HepG2 (cell line): ENCODE results near the gene PVALB. TPM values are rescaled to one million over a fixed set of nuclear protein-coding genes. Genes with fewer than 3 reads are reported as not detected.

Experiments
- ATAC-seq: fragments of 200-7000 bp; cut with Tn5 transposase; 3 replicates; pipeline ENCODE4 v1.9.1; 2020; ENCODE audit warnings: mild to moderate bottlenecking, moderate library complexity
- BruUV-seq: library from RNA; stranded (reverse); fragments of 400-500 nt; replicated peaks from 2 replicates; lab custom pipeline; 2021; lab: Mats Ljungman, UMichigan
- CTCF ChIA-PET: fragments of 300-600 bp; formaldehyde crosslinking; extraction: SDS; loops from one replicate; lab custom pipeline; 2021; ENCODE audit warnings: low total read pairs, inconsistent platforms, low intra/inter-chr PET ratio; lab: Yijun Ruan, JAX
- POLR2A ChIA-PET: fragments of 350-600 bp; sonication (Branson Sonifier 250); formaldehyde crosslinking; loops from one replicate; lab custom pipeline; 2020; ENCODE audit warnings: antibody characterized with exemption, inconsistent platforms; lab: Yijun Ruan, JAX
- DNase-seq: peaks from one replicate; pipeline ENCODE4 v3.0.0-alpha.2; 2015; ENCODE audit warnings: low spot score
- FAIRE-seq: peaks from 3 replicates; lab custom pipeline; 2011; peaks lifted over from hg19 to GRCh38; lab: Jason Lieb, UNC
- H2AFZ ChIP-seq: one replicate; pipeline ENCODE4 v1.6.1; 2011; ENCODE audit warnings: low read length, inconsistent platforms
- H3K27ac ChIP-seq: fragments of 300-600 bp; 3 replicates; pipeline ENCODE4 v1.8.0; 2011; ENCODE audit warnings: mixed run types, mild to moderate bottlenecking, mixed read lengths, low read length, inconsistent platforms; ENCODE audit not compliant: insufficient read depth; ENCODE audit errors: extremely low read length
- H3K27me3 ChIP-seq, 2 experiments: fragments of 200-600 bp in 1 of 2; 2 replicates in 1 of 2; 3 replicates in 1 of 2; pipeline versions ENCODE4 v1.6.0 to v1.8.0; 2011; ENCODE audit warnings: low read length in 2 of 2, mild to moderate bottlenecking in 2 of 2, moderate library complexity in 2 of 2, inconsistent platforms in 1 of 2; ENCODE audit not compliant: insufficient read depth in 2 of 2, control insufficient read depth in 1 of 2
- H3K36me3 ChIP-seq, 2 experiments: fragments of 200-600 bp in 1 of 2; replicated peaks in 1 of 2; 2 replicates in 1 of 2; 3 replicates in 1 of 2; pipeline versions ENCODE4 v1.5.1 to v1.8.0; 2011; ENCODE audit warnings: low read length in 2 of 2, inconsistent platforms in 1 of 2; ENCODE audit not compliant: insufficient read depth in 2 of 2, control insufficient read depth in 1 of 2
- H3K4me1 ChIP-seq: 2 replicates; pipeline ENCODE4 v1.5.1; 2012; ENCODE audit warnings: low read length, inconsistent platforms; ENCODE audit not compliant: insufficient read depth
- H3K4me2 ChIP-seq: 2 replicates; pipeline ENCODE4 v1.6.0; 2011; ENCODE audit warnings: low read depth, low read length, inconsistent platforms
- H3K4me3 ChIP-seq, 3 experiments: fragments of 200-600 bp in 1 of 3; sonication (generic), shearing (Covaris generic) in 1 of 3; replicated peaks in 1 of 3; 2 replicates each; pipeline ENCODE4 v1.5.1; 2011 to 2016; ENCODE audit warnings: low read length in 3 of 3, inconsistent platforms in 2 of 3, low read depth in 2 of 3, mild to moderate bottlenecking in 2 of 3, control low read depth in 1 of 3, mixed read lengths in 1 of 3; ENCODE audit not compliant: insufficient read depth in 1 of 3
- H3K79me2 ChIP-seq: one replicate; pipeline ENCODE4 v1.6.1; 2011; ENCODE audit warnings: low read length, inconsistent platforms; ENCODE audit not compliant: insufficient read depth
- H3K9ac ChIP-seq: 2 replicates; pipeline ENCODE4 v1.6.0; 2011; ENCODE audit warnings: mild to moderate bottlenecking, low read depth, low read length, inconsistent platforms; ENCODE audit not compliant: insufficient read depth
- H3K9me3 ChIP-seq: 2 replicates; pipeline ENCODE4 v1.5.1; 2012; ENCODE audit warnings: mild to moderate bottlenecking, low read length
- H4K20me1 ChIP-seq: 2 replicates; pipeline ENCODE4 v1.6.0; 2011; ENCODE audit warnings: inconsistent platforms, mild to moderate bottlenecking, low read length, moderate library complexity; ENCODE audit not compliant: insufficient read depth
- CTCF ChIP-seq: sonication (generic); formaldehyde crosslinking; IDR thresholded peaks from 2 replicates; pipeline ENCODE4 v1.5.0; 2020; ENCODE audit warnings: mild to moderate bottlenecking, missing genetic modification reagents, moderate library complexity
- ELF4 ChIP-seq: sonication (generic); formaldehyde crosslinking; IDR thresholded peaks from 2 replicates; pipeline ENCODE4 v1.5.0; 2020; ENCODE audit warnings: missing genetic modification reagents, mild to moderate bottlenecking, moderate library complexity, borderline replicate concordance
- FOSL2 ChIP-seq: sonication (generic); formaldehyde crosslinking; IDR thresholded peaks from 2 replicates; pipeline ENCODE4 v1.4.0; 2020; ENCODE audit warnings: missing genetic modification reagents
- GATAD1 ChIP-seq: IDR thresholded peaks from 2 replicates; pipeline ENCODE4 v1.6.1; 2016; ENCODE audit warnings: missing genetic modification reagents, missing compliant biosample characterization
- GPBP1L1 ChIP-seq: sonication (generic); formaldehyde crosslinking; IDR thresholded peaks from 2 replicates; pipeline ENCODE4 v1.5.0; 2020; ENCODE audit warnings: mild to moderate bottlenecking, missing genetic modification reagents
- HIVEP1 ChIP-seq: sonication (generic); formaldehyde crosslinking; IDR thresholded peaks from 2 replicates; pipeline ENCODE4 v1.4.0; 2020; ENCODE audit warnings: mild to moderate bottlenecking, missing genetic modification reagents
- PLRG1 ChIP-seq: fragments of 450-650 bp; conservative IDR thresholded peaks from 2 replicates; pipeline ENCODE4 v1.6.1; 2016
- RAD51 ChIP-seq: fragments of 450-650 bp; IDR thresholded peaks from 2 replicates; pipeline ENCODE4 v1.6.1; 2016; ENCODE audit warnings: borderline replicate concordance
- SP140L ChIP-seq: sonication (generic); formaldehyde crosslinking; IDR thresholded peaks from 2 replicates; pipeline ENCODE4 v1.4.0; 2020; ENCODE audit warnings: missing genetic modification reagents, borderline replicate concordance
- TOPORS ChIP-seq: sonication (generic); formaldehyde crosslinking; IDR thresholded peaks from 2 replicates; pipeline ENCODE4 v1.8.0; 2023; ENCODE audit warnings: mild to moderate bottlenecking, missing genetic modification reagents
- ZNF251 ChIP-seq: sonication (generic); formaldehyde crosslinking; IDR thresholded peaks from 2 replicates; pipeline ENCODE4 v1.9.0; 2021; ENCODE audit warnings: mild to moderate bottlenecking, missing genetic modification reagents
- ZNF484 ChIP-seq: sonication (generic); formaldehyde crosslinking; IDR thresholded peaks from 2 replicates; pipeline ENCODE4 v1.5.1; 2020; ENCODE audit warnings: mild to moderate bottlenecking, low read depth, missing genetic modification reagents, borderline replicate concordance
- ZNF552 ChIP-seq: sonication (generic); formaldehyde crosslinking; IDR thresholded peaks from 2 replicates; pipeline ENCODE4 v1.9.0; 2022; ENCODE audit warnings: missing genetic modification reagents, mild to moderate bottlenecking, borderline replicate concordance
- ZNF761 ChIP-seq: sonication (generic); formaldehyde crosslinking; conservative IDR thresholded peaks from 2 replicates; pipeline ENCODE4 v1.4.0; 2020; ENCODE audit warnings: mild to moderate bottlenecking, missing genetic modification reagents
- ZNF780A ChIP-seq: sonication (generic); formaldehyde crosslinking; IDR thresholded peaks from 2 replicates; pipeline ENCODE4 v1.8.0; 2022; ENCODE audit warnings: mild to moderate bottlenecking, missing genetic modification reagents, moderate library complexity
- WGBS: methylation state at CpG from one replicate; pipeline ENCODE4 v1.1.6; 2017; ENCODE audit warnings: low lambda C conversion rate; 5-methylcytosine and 5-hydroxymethylcytosine counted together
- in situ Hi-C: cut with HindIII; loops from 2 replicates; pipeline ENCODE4 v1.10.0; 2017; ENCODE audit warnings: low pct_unique_long_range_greater_than_20kb; ENCODE audit not compliant: extremely low pct_ligation_motif_present
- intact Hi-C: fragments of 100-400 bp; cut with micrococcal nuclease; formaldehyde crosslinking; loops from one replicate; pipeline ENCODE4 v1.10.0; 2022; ENCODE audit not compliant: unreplicated experiment
- polyA plus RNA-seq, 8 experiments: library from polyadenylated mRNA; depleted of rRNA in 3 of 8; stranded (reverse) in 7 of 8; unstranded in 1 of 8; fragments of >200 nt; fragmentation: Illumina TruSeq in 4 of 8; extraction: Trizol in 4 of 8; gene quantifications; 2 replicates each; pipeline versions ENCODE4 v1.2.1 to v1.2.3, GENCODE V29; 2011 to 2016; ENCODE audit warnings: low read depth in 4 of 8, missing spikeins in 1 of 8, mixed read lengths in 1 of 8; ENCODE audit not compliant: insufficient read depth in 1 of 8
- total RNA-seq, 5 experiments: library from RNA; depleted of rRNA; stranded (reverse); fragments of >200 nt; fragmentation: Illumina TruSeq; extraction: Trizol; gene quantifications; 2 replicates each; pipeline ENCODE4 v1.2.3, GENCODE V29; 2016; ENCODE audit warnings: low read depth in 1 of 5
- TF ChIP-seq, protein P1 (sequence below): sonication (generic); formaldehyde crosslinking; IDR thresholded peaks from 2 replicates; pipeline ENCODE4 v1.5.1; 2020; ENCODE audit warnings: missing genetic modification reagents, mild to moderate bottlenecking, borderline replicate concordance

The PVALB gene
- total and polyA plus RNA-seq, 2 of the 13 experiments (the other 11 are each of a cell fraction or from before 2014, with no cell fraction given), result not detected

DNA sequence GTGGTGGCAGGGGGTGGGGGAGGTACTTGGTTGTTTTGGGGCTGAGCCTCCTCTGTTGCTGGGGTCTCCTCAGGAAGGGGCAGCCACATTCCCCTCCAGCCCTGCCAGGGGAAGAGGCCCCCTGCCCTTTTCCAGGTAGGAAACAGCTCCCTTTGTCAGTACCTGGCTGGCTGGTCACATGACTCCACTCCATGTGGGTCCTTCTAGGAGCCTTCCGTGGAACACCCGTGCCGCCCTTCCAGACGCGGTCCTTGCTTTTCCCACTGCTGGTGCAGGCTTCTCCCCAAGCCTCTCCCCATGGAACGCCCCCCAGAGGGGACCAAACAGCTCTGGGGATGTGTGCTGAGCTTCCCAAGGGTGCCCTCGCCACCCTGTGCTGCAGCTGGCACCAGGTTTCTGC lies 60.8 kb downstream of the PVALB start:
- H4K20me1 ChIP-seq, result no peaks in the 10 kb centered on the region
- 0% methylated on average over 1 of the region's 7 CpGs for WGBS
- H3K9me3 ChIP-seq, result no peaks in the 10 kb centered on the region
- peaks cover 0 to 41% of the 10 kb centered on the region in 2 experiments; a peak in 4 of 5 replicates for H3K27me3 ChIP-seq
- FAIRE-seq (no peak), ATAC-seq (no peak), DNase-seq (no peak)
- no peaks in the 10 kb centered on the region for H3K79me2 ChIP-seq
- no peak overlapping the region for H3K4me3 ChIP-seq
- no peak overlapping the region for H3K27ac ChIP-seq
- in situ Hi-C loops (no loop called here), intact Hi-C loops (loop anchor here (2.0 kb wide), 1 partner anchor 13 kb away; no protein-coding TSS in a partner anchor)
- H3K4me2 ChIP-seq, result no peak overlapping the region
- TF ChIP-seq FOSL2, result no peak
- no peak for TF ChIP-seq SP140L (CRISPR knock-in tag)
- TF ChIP-seq CTCF, result no peak
- TF ChIP-seq GATAD1 (CRISPR knock-in tag), result no peak
- TF ChIP-seq, protein P1, sequence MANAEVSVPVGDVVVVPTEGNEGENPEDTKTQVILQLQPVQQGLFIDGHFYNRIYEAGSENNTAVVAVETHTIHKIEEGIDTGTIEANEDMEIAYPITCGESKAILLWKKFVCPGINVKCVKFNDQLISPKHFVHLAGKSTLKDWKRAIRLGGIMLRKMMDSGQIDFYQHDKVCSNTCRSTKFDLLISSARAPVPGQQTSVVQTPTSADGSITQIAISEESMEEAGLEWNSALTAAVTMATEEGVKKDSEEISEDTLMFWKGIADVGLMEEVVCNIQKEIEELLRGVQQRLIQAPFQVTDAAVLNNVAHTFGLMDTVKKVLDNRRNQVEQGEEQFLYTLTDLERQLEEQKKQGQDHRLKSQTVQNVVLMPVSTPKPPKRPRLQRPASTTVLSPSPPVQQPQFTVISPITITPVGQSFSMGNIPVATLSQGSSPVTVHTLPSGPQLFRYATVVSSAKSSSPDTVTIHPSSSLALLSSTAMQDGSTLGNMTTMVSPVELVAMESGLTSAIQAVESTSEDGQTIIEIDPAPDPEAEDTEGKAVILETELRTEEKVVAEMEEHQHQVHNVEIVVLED, result no peak
- TF ChIP-seq ZNF780A (CRISPR knock-in tag), result no peak
- no peak for TF ChIP-seq PLRG1
- no peak for TF ChIP-seq ZNF251 (CRISPR knock-in tag)
- TF ChIP-seq ZNF552, result no peak
- TF ChIP-seq ELF4 (CRISPR knock-in tag), result no peak
- no peak for TF ChIP-seq RAD51
- TF ChIP-seq HIVEP1 (CRISPR knock-in tag), result no peak
- TF ChIP-seq TOPORS, result no peak
- no peak for TF ChIP-seq GPBP1L1 (CRISPR knock-in tag)
- no peak for TF ChIP-seq ZNF484 (CRISPR knock-in tag)
- no peak for TF ChIP-seq ZNF761
- H3K9ac ChIP-seq, result no peak overlapping the region
- no TSS peak for BruUV-seq
- no peaks in the 10 kb centered on the region for H3K36me3 ChIP-seq
- ChIA-PET POLR2A (no interaction called here), CTCF (no interaction called here)
- no peak overlapping the region for H2AFZ ChIP-seq
- no peaks in the 10 kb centered on the region for H3K4me1 ChIP-seq
